Endothelial cell of umbilical vein (primary cell): ENCODE results near the gene RBMS1. TPM values are rescaled to one million over a fixed set of nuclear protein-coding genes. Genes with fewer than 3 reads are reported as not detected.

ENCODE experiments used
- BruUV-seq: library from RNA; stranded (reverse); fragments of 400-500 nt; replicated peaks from 2 replicates; lab custom pipeline; 2021; lab: Mats Ljungman, UMichigan
- CTCF ChIA-PET: fragments of 300-600, 350-600 bp; sonication (Branson Sonifier 250); formaldehyde crosslinking; loops from one replicate; lab custom pipeline; 2021; ENCODE audit warnings: antibody characterized with exemption, inconsistent platforms; lab: Charles Lee
- POLR2A ChIA-PET: fragments of 300-600, 350-600 bp; sonication (Branson Sonifier 250); formaldehyde crosslinking; loops from one replicate; lab custom pipeline; 2021; ENCODE audit warnings: antibody characterized with exemption, inconsistent platforms; lab: Charles Lee
- DNase-seq: peaks from one replicate; pipeline ENCODE4 v3.0.0-alpha.2; 2011; ENCODE audit warnings: low read depth, low spot score
- FAIRE-seq: peaks from 2 replicates; lab custom pipeline; 2011; peaks lifted over from hg19 to GRCh38; lab: Jason Lieb, UNC
- H2AFZ ChIP-seq: 2 replicates; pipeline ENCODE4 v1.6.0; 2012; ENCODE audit warnings: low read depth, low read length, control low read depth, inconsistent platforms
- H3K27ac ChIP-seq: 2 replicates; pipeline ENCODE4 v1.5.1; 2011; ENCODE audit warnings: low read depth, mild to moderate bottlenecking, control low read depth, low read length, moderate library complexity; ENCODE audit not compliant: insufficient read depth
- H3K27me3 ChIP-seq, 2 experiments: 2 replicates each; pipeline versions ENCODE4 v1.6.0 to v1.6.1; 2011; ENCODE audit warnings: low read length in 2 of 2, mixed read lengths in 1 of 2; ENCODE audit not compliant: control insufficient read depth in 2 of 2, insufficient read depth in 2 of 2
- H3K36me3 ChIP-seq, 2 experiments: 2 replicates in 1 of 2; 3 replicates in 1 of 2; pipeline ENCODE4 v1.5.1; 2011; ENCODE audit warnings: low read length in 2 of 2, mild to moderate bottlenecking in 1 of 2, moderate library complexity in 1 of 2; ENCODE audit not compliant: control insufficient read depth in 2 of 2, insufficient read depth in 2 of 2; ENCODE audit errors: extremely low read depth in 1 of 2
- H3K4me1 ChIP-seq: 3 replicates; pipeline ENCODE4 v1.5.1; 2011; ENCODE audit warnings: mild to moderate bottlenecking, low read length; ENCODE audit not compliant: control insufficient read depth, insufficient read depth; ENCODE audit errors: extremely low read depth
- H3K4me2 ChIP-seq: 2 replicates; pipeline ENCODE4 v1.6.1; 2011; ENCODE audit warnings: low read length, control low read depth, mixed read lengths; ENCODE audit not compliant: insufficient read depth
- H3K4me3 ChIP-seq, 3 experiments: fragments of 200-600 bp in 1 of 3; sonication (generic), shearing (Covaris generic) in 1 of 3; replicated peaks in 1 of 3; 2 replicates each; pipeline ENCODE4 v1.5.1; 2011 to 2016; ENCODE audit warnings: control low read depth in 3 of 3, low read length in 3 of 3, mild to moderate bottlenecking in 2 of 3, inconsistent platforms in 1 of 3, low read depth in 1 of 3, moderate library complexity in 1 of 3; ENCODE audit not compliant: insufficient read depth in 1 of 3
- H3K79me2 ChIP-seq: 2 replicates; pipeline ENCODE4 v1.6.0; 2012; ENCODE audit warnings: low read length, inconsistent platforms; ENCODE audit not compliant: control insufficient read depth, insufficient read depth
- H3K9ac ChIP-seq: replicated peaks from 2 replicates; pipeline ENCODE3; 2011; ENCODE audit warnings: low read length, control low read depth; ENCODE audit not compliant: insufficient read depth; ENCODE audit errors: extremely low read depth
- H3K9me1 ChIP-seq: replicated peaks from 3 replicates; pipeline ENCODE4 v1.6.0; 2011; ENCODE audit warnings: mild to moderate bottlenecking, low read length; ENCODE audit not compliant: control insufficient read depth, insufficient read depth; ENCODE audit errors: extremely low read depth
- H3K9me3 ChIP-seq: replicated peaks from 2 replicates; pipeline ENCODE4 v1.5.1; 2012; ENCODE audit warnings: low read length, inconsistent platforms; ENCODE audit not compliant: control insufficient read depth, insufficient read depth
- H4K20me1 ChIP-seq: replicated peaks from 2 replicates; pipeline ENCODE3; 2011; ENCODE audit warnings: mild to moderate bottlenecking, low read length; ENCODE audit not compliant: control insufficient read depth, insufficient read depth; ENCODE audit errors: extremely low read depth
- EZH2 ChIP-seq: IDR thresholded peaks from 2 replicates; pipeline ENCODE4 v1.6.1; 2012; ENCODE audit warnings: borderline replicate concordance, low read depth, mild to moderate bottlenecking, moderate library complexity, low read length, inconsistent platforms; ENCODE audit not compliant: severe bottlenecking
- FOS ChIP-seq: IDR thresholded peaks from 2 replicates; pipeline ENCODE4 v1.6.1; 2011; ENCODE audit warnings: mild to moderate bottlenecking, low read length, moderate library complexity, borderline replicate concordance; ENCODE audit not compliant: insufficient read depth
- GATA2 ChIP-seq: IDR thresholded peaks from 2 replicates; pipeline ENCODE4 v1.7.0; 2011; ENCODE audit warnings: low read depth, mild to moderate bottlenecking, moderate library complexity, mixed read lengths, low read length; ENCODE audit not compliant: insufficient read length, insufficient read depth
- JUN ChIP-seq: IDR thresholded peaks from 2 replicates; pipeline ENCODE4 v1.6.1; 2011; ENCODE audit warnings: borderline replicate concordance, low read depth; ENCODE audit not compliant: insufficient read length, insufficient read depth
- MYC ChIP-seq: IDR thresholded peaks from one replicate; pipeline ENCODE4 v1.6.1; 2011; ENCODE audit warnings: mild to moderate bottlenecking, low read depth, low read length
- POLR2A ChIP-seq: IDR thresholded peaks from 2 replicates; pipeline ENCODE4 v1.6.1; 2012; ENCODE audit warnings: low read depth, mild to moderate bottlenecking, control low read depth, low read length
- POLR2AphosphoS5 ChIP-seq: IDR thresholded peaks from 2 replicates; pipeline ENCODE4 v1.6.1; 2012; ENCODE audit warnings: low read depth, mild to moderate bottlenecking, control low read depth, low read length, moderate library complexity; ENCODE audit not compliant: insufficient read depth
- dilution Hi-C: fragments of 300-500 bp; cut with MboI; formaldehyde crosslinking; loops from one replicate; pipeline ENCODE4 v1.15.0; 2019; ENCODE audit warnings: low sequenced_read_pairs; ENCODE audit not compliant: extremely low pct_ligation_motif_present
- intact Hi-C: fragments of 100-400 bp; cut with micrococcal nuclease; formaldehyde crosslinking; loops from one replicate; pipeline ENCODE4 v1.10.0; 2022
- polyA plus RNA-seq, 4 experiments: library from polyadenylated mRNA; depleted of rRNA in 3 of 4; stranded (reverse) in 3 of 4; unstranded in 1 of 4; fragments of >200 nt; gene quantifications; 2 replicates each; pipeline versions ENCODE4 v1.2.1 to v1.2.3, GENCODE V29; 2011 to 2012; ENCODE audit warnings: missing spikeins in 1 of 4
- total RNA-seq: library from RNA; stranded (reverse); gene quantifications from 2 replicates; pipeline ENCODE4 v1.2.3, GENCODE V29; 2021
- TF ChIP-seq, protein P1 (sequence below): IDR thresholded peaks from 2 replicates; pipeline ENCODE4 v1.6.1; 2011; ENCODE audit not compliant: insufficient read depth, insufficient read length
- TF ChIP-seq, protein P2 (sequence below), 2 donors: IDR thresholded peaks; 1 replicate in 1 of 2; 2 replicates in 1 of 2; pipeline ENCODE4 v1.5.1; 2011; ENCODE audit warnings: low read length in 2 of 2, mild to moderate bottlenecking in 2 of 2, moderate library complexity in 2 of 2, control low read depth in 1 of 2, inconsistent platforms in 1 of 2, low read depth in 1 of 2; ENCODE audit not compliant: insufficient read depth in 1 of 2; ENCODE audit errors: extremely low read depth in 1 of 2

RBMS1 gene
- total and polyA plus RNA-seq, 2 donors (not counting 3 experiments of a cell fraction or from before 2014, with no cell fraction given) = 60.0 to 93.3 TPM

DNA sequence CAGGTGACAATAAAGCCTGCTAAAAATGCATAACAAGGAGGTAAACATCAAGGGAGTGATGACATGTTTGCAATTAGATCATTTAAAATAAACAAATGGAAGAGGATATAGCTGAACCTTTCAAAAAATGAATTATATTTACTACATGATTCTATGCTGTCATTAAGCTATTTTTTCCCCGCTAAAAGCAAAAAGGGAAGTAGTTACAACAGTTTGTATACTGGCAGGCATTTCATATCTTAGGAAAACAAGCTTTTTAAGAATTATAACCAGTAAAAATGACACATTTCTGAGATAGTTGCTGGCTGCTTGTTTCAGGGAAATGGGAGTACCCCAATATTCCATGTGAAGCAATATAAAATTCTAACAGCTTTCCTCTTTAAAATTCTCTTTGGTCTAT lies 204.5 kb downstream of the RBMS1 start:
- H4K20me1 ChIP-seq = no peaks in the 10 kb centered on the region
- no peak for TF ChIP-seq JUN
- no peak for TF ChIP-seq EZH2
- no peak for TF ChIP-seq POLR2A
- TF ChIP-seq POLR2AphosphoS5 = no peak
- no peak for TF ChIP-seq MYC
- TF ChIP-seq GATA2 = no peak
- no peak for TF ChIP-seq FOS
- TF ChIP-seq, protein P1, sequence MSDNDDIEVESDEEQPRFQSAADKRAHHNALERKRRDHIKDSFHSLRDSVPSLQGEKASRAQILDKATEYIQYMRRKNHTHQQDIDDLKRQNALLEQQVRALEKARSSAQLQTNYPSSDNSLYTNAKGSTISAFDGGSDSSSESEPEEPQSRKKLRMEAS = no peak
- TF ChIP-seq, protein P2, sequence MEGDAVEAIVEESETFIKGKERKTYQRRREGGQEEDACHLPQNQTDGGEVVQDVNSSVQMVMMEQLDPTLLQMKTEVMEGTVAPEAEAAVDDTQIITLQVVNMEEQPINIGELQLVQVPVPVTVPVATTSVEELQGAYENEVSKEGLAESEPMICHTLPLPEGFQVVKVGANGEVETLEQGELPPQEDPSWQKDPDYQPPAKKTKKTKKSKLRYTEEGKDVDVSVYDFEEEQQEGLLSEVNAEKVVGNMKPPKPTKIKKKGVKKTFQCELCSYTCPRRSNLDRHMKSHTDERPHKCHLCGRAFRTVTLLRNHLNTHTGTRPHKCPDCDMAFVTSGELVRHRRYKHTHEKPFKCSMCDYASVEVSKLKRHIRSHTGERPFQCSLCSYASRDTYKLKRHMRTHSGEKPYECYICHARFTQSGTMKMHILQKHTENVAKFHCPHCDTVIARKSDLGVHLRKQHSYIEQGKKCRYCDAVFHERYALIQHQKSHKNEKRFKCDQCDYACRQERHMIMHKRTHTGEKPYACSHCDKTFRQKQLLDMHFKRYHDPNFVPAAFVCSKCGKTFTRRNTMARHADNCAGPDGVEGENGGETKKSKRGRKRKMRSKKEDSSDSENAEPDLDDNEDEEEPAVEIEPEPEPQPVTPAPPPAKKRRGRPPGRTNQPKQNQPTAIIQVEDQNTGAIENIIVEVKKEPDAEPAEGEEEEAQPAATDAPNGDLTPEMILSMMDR (IDR thresholded peaks at IDR 0.05; ENCODE audit: extremely low read depth in 1 of 2, insufficient read depth in 1 of 2, low read depth in 1 of 2, low read length in 2 of 2) = no peak
- CTCF ChIA-PET = interaction anchor here (1.0 to 7.5 kb wide), 7 partner anchors 11 to 681 kb away, joined by 3 to 40 read pairs (median 4); no protein-coding TSS in a partner anchor
- intact Hi-C loops (no loop called here), dilution Hi-C loops (no loop called here)
- H3K27ac ChIP-seq = no peak overlapping the region
- DNase-seq = no peak
- H3K79me2 ChIP-seq = peaks cover 9% of the 10 kb centered on the region
- no peak overlapping the region for H2AFZ ChIP-seq
- H3K4me2 ChIP-seq = no peak overlapping the region
- H3K4me3 ChIP-seq = no peak overlapping the region
- POLR2A ChIA-PET = interaction anchor here (1.0 kb wide), 1 partner anchor 10 kb away, joined by 4 read pairs; no protein-coding TSS in a partner anchor
- FAIRE-seq = no peak
- no TSS peak for BruUV-seq
- no peaks in the 10 kb centered on the region for H3K27me3 ChIP-seq
- no peak overlapping the region for H3K9ac ChIP-seq
- peaks cover 9 to 23% of the 10 kb centered on the region in 2 experiments for H3K36me3 ChIP-seq
- H3K9me1 ChIP-seq = no peaks in the 10 kb centered on the region
- H3K9me3 ChIP-seq = no peaks in the 10 kb centered on the region
- H3K4me1 ChIP-seq = peaks cover 22% of the 10 kb centered on the region
